HPDE6-E6E7 (cell line): ENCODE results near the gene GRM5.
"Not testable (repeated sequence)": the region's sequence is repeated elsewhere in the genome, so short reads cannot be mapped to it uniquely, and the experiment has no call there.

Experiments used
- DNase-seq: peaks from one replicate; pipeline ENCODE4 v3.0.0; 2011; ENCODE audit warnings: missing footprints; ENCODE audit errors: extremely low spot score

The GRM5 gene

DNA sequence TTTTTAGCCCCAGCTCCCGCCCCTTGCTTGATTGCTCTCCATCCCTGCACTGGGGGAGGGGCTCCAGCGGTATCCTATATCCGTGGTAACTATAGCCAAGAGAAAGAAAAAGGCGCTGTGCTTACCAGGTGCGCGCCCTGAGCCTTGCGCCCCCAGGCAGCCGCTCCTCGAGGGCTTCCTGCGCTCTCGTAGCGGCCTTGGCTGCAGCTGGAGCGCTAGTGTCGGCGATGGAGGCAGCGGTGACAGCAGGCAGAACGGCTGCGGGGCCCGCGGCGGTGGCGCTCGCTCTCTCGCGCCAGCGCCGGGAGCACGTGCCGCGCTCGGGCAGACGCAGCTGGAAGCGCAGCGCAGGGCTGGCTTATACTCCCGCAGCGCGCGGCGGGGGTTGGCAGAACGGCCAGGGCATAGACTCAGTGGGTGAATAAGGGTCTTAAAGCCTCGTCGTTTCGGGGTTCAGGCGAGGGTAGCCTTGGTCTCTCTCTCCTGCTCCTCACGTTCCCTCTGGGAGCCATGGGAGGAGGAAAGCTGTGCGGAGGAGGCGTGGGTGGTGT is at the start of gene GRM5:
GRM5 (minus strand) TSS at position 332 of the 551 bp plus-strand sequence. CDS start 18,110 bp downstream, outside the sequence.
- peak; percentile 1 for DNase-seq

DNA sequence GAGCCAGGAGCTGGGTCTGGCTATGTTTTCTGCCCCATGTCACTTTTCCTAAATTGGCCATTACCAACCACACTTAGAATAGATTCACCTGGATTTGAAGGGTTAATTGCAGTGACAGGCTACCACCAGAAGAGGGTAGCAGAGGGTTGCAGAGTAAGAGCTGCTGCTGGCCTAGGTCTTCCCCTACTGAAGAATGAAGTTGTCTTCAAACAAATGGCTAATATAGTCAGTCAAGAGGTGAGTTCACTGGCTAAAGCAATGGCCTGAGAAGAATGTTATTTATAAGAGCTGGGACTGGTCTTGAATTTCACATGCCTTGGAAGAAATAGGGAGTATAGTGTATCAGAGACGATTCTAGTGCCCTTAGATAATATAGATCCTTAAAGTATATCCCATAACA is 32.2 kb upstream of the GRM5 start:
- peak; percentile 0 for DNase-seq

DNA sequence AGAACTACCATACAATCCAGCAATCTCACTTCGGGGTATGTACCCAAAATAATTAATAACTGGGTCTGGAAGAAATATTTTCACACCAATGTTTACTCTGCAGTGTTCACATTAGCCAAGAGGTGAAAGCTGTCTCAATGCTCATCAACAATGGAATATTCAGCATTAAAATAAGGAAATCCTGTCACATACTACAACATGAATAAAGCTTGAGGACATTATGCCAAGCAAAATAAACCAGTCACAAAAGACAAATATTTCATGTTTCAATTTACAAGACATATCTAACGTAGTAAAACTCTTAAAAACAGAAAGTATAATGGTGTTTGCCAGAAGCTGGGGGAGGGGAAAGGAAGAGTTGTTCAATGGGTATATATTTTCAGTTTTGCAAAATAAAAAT is 28.0 kb upstream of the GRM5 start:
- not testable (repeated sequence) for DNase-seq

DNA sequence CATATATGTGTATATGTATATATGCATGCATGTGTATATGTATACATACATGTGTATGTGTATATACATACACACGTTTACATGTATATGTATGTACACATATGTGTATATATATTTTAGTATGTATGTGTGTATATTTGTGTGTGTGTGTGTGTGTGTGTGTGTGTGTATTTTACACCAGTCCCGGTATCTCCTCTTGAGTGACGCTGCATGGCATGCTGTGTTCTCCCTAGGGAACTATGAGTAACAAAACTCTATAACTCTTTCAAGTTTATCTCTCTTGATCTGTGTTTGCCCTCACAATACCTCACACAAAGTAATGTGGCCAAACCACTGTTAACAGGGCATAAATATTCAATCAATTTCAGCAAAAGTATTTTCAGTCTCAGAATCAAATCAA is 19.2 kb upstream of the GRM5 start:
- not testable (repeated sequence) for DNase-seq

DNA sequence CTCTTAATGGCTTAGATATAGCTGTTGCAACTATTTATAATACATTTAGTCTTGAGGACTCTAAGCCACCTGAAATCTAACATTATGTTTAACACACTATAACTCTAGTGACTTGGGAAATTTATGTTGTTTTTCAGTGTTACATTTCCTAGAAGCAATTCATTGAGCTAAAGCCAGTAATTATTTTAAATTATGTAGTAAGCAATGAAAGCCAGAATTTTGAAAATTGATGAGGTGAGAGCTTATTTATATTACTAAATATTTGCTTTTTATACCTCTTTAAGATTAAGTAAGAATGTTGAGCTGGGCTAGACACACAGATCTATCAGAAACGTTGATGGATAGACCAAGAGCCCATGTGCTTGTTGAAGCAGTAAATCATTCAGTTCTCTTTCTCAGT is 5.1 kb upstream of the GRM5 start:
- DNase-seq: not testable (repeated sequence)

DNA sequence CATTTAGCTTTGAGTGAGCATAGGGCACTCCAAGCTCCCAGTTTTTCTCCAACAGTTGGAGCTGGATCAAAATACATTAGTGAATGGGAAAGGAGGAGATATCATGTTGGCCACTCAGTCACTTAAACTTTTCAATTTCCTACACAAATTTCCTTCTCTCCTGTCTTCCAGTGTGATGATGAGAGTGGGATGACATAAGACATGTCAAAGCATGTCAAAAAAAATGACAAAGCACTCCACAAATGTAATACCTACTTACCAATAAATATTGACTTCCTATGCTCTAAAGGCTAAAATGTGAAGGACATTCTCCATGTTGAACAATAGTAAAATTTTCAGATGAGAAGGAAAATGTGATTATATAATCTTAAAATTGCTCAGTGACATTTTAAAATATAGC is 1.5 kb upstream of the GRM5 start:
- no peak for DNase-seq

DNA sequence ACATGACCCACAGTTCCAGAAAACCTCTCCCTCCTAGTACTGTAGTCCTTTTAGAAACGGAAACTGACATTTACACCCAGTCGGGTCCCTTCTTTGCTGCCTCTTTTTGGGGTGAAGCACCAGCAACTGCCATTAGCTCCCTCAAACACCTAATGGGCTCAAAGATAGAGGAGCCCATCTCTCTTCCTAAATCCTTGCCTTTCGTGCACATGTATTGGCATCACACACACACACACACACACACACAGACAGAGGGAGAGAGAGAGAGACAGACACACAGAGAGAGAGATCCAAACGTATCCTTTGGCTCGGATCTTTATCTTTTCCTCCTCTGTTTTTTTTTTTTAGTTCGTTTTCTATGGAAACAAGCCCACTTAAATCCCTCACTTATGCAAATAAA is 716 bp downstream of the GRM5 start:
- DNase-seq: no peak

DNA sequence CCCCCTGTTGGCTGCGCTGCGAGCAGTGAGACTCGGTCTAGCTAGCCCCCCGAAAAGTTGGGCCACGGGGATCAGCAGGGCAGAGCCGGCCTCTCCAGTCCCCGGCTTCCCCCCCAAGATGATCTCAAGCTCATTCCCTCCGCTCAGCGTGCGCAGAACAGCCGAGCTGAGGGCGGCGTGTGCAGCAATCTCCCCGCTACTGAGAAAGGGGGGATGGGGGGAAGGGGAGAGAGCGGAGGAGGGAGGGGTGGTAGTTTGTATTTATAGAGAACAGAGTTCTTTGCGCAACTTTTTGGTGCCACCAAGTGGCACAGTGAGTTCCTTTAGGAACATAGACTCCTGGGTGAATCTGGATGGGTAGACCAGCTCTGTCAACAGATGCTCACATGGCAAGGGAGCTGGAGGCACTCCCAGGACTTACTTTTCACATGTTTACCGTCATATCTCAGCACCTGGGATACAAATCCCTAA is 2.3 kb downstream of the GRM5 start:
- DNase-seq: not testable (repeated sequence)

DNA sequence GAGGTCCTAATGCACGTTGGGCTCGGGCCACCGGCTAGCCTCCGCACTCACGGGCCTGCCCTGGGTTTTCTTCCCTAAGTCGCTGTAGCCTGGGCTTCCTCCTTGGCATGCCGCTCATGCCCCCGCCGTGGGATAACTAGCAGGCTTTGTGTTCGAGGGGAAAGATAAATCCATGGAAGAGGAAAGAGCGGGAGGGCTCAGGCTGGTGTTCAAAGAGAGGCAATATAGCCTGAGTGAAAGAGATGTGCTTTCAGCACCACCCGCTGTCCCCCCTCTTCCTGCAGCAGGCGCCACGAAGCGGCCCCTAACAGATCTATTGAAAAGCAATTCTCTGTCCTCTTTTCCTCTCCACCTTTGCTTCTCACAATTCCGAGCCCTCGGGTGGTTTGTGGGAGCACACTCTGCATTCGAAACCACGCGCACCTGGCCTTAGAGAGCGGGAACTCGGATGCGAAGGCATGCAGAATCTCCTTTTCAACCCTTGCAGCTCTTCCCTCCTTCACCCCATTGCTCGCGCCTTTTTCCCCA is 2.9 kb downstream of the GRM5 start:
- not testable (repeated sequence) for DNase-seq

DNA sequence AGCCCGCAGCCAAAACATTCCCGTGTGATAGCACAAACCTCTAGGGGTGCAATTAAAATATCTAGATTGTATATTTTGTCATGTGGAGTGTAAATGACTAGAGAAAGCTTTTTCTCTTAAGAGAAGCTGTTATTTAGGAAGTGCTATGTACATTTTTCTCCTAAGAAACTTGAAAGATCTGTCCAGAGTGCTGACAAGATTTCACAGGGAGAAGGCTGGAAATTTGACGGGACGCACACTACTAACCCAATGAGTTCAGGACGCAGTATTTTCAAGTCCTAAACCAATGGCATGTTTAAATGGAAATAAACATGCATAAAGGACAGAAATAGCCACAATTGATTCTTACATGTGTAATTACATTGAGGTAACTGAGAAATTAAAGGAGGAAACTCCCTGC is 3.9 kb downstream of the GRM5 start:
- DNase-seq: not testable (repeated sequence)

DNA sequence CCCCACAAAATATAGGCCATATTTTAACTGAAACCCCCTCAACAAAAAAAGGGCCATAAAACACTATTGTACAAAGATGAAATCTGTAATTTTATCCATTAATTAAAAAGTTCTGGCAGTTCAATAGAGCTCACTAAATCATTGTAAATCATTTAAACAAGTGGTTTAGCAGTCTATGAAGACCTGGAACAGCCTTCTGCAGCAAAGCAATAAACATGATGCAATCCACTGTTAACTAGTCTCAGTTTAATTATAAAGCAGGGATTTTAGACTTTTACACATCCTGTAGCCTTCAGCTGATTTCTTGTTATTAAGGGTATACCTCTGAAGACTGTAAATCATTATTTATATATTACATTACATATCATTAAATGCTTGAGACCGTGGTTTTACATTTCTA is 8.4 kb downstream of the GRM5 start:
- DNase-seq: not testable (repeated sequence)

DNA sequence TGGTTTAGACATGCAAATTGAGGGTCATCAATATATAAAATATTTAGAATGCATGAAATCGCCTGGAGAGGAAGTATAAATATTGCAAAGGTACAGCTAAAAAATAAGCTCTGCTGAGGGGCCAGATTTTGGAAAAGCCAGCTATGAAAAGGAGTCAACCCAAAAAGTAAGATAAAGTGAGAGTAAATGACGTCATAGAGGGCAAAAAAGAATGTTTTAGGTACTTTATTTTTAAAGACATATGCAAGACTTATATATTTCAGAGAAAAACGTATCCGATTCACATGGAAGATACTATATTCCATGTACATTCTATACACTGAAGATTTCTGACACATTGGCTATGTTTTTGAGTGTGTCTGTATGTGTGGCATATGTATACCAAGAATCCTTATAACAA is 13.6 kb downstream of the GRM5 start:
- no peak for DNase-seq

DNA sequence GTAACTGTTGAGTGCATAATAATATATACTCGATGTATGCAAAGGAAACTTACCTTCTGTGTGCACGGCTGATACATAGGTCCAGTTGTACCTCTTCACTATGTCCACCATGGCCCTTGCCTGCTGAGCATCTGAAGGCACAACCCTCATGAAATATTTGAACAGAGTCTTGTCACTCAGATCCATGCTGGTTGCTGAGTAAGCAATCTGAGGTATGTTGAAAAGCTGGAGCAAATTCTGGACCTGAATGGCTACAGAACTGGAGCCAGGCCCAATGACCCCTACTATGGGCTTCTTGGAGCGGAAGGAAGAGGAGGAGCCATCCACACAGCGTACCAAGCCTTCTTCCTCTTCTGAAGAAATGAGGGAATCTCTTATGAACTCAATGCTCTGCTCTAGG is 18.6 kb downstream of the GRM5 start:
- DNase-seq: not testable (repeated sequence)

DNA sequence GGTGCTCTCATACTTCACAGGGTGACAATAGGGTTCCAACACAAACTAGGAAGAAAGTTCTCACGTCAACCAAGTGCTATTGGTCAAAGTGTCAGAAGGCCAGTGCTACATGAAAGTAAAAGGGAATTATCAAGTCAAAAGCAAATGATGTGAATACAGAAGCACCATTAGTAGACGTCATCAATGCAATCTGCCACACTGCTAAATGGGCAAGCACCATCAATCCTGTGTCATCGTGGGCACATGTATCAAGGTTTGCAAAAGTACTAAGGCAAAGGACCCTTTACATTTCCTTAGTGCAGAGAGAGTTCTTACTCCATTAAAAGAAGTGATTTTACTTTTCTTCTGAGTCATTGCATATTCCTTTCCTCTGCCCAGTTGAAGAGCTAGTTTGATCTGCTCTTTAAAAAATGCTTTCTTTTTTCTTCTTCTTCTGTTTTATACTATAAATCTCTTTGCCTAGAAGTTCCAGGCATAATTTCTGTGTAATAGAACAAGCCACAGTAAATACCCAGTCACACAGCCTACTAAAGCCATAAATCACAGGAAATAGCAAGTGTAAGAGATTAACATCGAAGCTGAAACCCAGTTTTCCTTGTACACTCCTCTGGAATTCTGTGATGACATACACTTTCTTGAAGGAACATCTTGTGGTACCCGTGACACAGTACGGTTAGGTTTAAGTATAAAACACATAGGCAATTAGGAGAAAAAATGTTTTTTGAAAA is 21.8 kb downstream of the GRM5 start:
- DNase-seq: not testable (repeated sequence)

DNA sequence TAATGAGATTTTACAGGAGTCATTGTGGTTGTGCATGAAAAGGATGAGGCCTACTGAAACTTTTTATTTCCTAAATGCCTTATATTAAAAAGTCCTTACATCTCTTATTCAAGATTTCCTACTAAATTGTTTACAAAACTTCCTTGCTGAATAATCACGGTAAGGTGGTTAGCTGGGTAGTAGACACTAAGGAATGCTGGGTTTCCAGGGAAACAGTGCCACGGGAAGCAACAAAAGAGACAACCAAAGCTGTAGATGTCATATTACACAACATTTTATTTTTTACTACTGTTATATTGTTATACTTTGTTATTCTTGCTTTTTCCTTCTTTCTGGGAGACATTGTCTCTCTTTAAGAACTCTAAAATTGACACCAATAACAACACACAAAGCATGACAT is 36.1 kb downstream of the GRM5 start:
- not testable (repeated sequence) for DNase-seq

DNA sequence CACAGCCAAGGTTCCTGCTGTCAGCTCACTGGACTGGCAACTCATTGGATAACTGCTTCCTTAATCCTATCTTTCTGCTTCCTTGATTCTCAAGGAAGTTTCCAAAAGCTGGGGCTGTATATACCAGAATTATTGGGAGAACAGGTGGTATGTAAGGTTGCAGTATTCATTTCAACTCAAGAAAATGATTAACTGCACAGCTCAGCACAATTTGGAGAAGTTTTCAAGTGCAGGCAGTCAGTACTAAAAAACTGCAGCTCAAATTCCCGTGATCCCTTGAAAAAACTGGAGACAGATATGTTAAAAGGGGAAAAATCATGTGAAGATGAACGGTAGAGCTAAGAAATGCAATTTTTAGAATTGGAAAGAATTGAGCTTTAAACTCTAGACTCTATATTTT is 44.4 kb downstream of the GRM5 start:
- DNase-seq: no peak

DNA sequence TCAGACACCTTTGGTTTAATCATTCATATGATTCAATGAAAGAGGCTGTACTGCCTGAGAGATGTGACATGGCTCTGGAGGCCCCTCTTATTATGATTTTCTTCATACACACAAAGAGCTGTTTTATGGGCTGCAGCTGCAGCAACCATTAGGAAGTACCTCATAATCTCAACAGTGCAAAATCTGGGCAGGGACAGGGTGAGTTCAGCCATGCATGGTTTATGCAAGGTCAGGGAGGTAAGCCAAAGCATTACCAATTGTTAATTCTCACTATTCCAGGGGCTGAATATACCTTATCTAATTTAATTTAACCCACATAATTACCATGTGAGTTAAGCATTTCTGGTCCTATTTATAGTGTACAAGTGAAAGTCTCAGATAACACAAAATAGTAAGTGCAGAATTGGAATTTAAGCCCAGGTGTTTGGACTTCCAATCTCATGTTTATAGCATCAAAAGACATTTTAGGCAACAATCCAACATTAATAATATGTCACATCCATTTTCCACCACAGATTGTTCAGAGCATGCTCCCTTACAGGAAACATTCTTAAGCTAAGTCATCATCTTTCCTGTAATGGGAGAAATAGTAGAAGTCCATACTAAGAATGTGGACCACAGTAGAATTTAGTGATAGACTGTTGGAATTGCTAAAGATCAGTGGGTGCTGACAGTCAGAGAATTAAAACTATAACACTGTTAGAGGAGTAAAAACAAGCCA is 45.8 kb downstream of the GRM5 start:
- not testable (repeated sequence) for DNase-seq

DNA sequence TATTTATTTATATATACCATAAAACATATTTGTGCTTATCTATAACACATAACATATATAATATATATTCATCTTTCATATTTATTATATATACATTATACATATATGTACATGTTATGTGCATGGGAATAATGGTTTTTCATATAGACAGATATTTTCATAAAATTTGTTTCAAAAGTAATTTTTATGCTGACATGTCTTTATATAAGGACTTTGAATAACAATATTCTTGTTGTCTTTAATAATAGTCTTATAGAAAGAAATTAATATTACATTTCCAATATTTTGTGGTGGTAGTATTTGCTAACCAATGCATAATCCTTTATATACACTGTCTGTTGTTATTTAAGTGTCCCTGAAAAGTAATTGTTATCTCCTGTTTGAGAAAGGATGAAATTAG is 49.6 kb downstream of the GRM5 start:
- DNase-seq: no peak

DNA sequence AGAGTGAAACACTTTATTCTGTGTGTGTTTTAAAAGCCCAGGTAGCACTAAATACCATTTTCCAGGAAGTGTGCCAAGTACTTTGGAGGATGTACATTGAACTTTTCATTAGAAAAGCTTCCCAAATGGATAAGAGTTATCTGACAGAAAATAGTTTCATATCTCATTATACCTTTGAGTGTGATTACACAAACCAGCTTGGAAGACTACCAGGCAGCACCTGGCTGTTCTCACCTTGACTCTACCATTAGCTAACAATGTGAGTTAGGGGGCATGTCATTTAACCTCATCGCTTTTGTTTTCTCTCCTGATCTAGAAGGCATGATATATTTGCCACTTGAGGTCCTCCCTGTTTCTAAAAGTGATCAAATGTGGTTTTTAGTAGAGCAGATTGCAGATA is 50.2 kb downstream of the GRM5 start:
- DNase-seq: no peak

DNA sequence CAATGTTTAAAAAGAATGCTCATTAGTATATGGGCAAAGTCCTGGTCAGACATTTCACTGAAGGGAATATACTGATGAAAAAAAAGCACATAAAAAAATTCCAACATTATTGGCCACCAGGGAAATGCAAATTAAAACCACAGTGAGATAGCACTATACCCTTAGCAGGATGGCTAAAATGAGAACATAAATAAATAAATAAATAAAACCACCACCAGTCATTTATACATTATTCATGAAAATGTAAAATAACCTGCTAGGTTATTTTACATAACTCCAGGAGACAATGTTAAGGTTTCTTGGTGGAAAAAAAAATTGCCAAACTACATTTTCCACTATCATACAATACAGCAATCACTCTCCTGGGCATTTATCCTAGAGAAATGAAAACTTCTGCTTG is 64.9 kb downstream of the GRM5 start:
- DNase-seq: not testable (repeated sequence)

DNA sequence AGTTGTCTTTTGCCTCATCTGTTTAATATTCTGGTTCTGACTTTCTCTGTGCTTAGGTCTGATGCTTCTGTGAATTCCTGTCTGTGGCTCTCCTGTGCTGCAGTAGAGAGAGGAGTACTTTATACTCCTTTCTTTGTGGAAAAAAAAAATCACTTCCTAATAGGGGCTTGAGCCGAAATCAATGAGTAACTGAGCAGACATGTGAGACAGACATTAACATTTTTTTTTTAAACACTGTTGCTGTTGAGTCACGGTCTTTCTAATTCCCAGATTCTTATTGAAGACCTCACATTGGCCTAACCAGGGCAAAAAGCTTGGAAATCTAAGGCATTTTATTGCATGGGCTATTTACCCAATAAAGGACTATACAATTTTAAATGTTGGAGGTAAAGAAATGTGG is 86.1 kb downstream of the GRM5 start:
- DNase-seq: no peak

DNA sequence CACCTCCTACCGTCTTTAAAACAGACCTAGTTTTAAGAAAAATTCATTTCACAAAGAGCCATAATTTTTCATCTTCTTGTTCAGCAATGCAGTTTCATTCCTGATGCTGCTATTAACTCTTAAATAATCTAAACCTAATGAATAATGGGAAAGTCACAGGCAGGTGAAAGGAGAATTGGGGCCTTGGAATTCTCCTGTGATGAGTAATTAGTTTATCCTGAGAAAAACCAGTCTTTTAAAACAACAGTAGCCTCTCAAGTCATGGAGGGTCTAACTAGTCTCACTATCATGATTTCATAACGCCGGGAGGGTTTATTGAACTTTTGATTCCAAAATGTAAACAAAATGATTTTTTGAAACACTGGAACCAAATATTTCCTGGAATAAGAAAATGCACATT is 86.8 kb downstream of the GRM5 start:
- peak; percentile 3 for DNase-seq

DNA sequence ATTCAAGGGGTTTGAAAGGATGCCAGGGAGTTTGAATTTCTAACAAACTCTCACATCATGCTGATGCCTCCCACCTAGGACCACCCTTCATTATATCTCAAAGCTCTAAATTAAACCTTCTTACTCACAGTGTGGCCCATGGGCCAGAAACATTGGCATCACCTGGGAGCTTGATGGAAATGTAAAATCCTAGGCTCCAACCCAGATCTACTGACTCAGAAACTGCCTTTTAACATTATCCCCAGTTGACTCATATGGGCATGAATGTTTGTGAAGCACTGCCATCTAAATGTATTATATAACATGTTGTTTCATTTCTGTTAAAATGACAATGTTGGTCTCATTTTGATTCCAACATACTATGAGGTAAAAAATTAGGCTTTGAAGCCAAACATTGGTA is 90.3 kb downstream of the GRM5 start:
- not testable (repeated sequence) for DNase-seq
